GM23248 (cell line): Measurements from ENCODE around the gene PRSS50. TPM values are rescaled to one million over a fixed set of nuclear protein-coding genes. Genes with fewer than 3 reads are reported as not detected.
A peak's percentile ranks its signal among the peaks of the same experiment; 100 is the strongest.

Experiments used
- DNase-seq: peaks from one replicate; pipeline ENCODE4 v3.0.0-alpha.2; 2015
- H2AFZ ChIP-seq: fragments of 200-600 bp; sonication (generic); 2 replicates; pipeline ENCODE4 v1.6.1; 2016; ENCODE audit warnings: antibody characterized with exemption
- H3F3A ChIP-seq: fragments of 200-600 bp; sonication (generic); 2 replicates; pipeline ENCODE4 v1.6.1; 2016; ENCODE audit warnings: mild to moderate bottlenecking, antibody characterized with exemption, mixed run types; ENCODE audit not compliant: insufficient read depth
- H3K27ac ChIP-seq: fragments of 200-600 bp; sonication (generic); 2 replicates; pipeline ENCODE4 v1.5.1; 2016; ENCODE audit warnings: mild to moderate bottlenecking
- H3K27me3 ChIP-seq: fragments of 200-600 bp; sonication (generic); replicated peaks from 2 replicates; pipeline ENCODE4 v1.6.1; 2016; ENCODE audit warnings: mild to moderate bottlenecking; ENCODE audit not compliant: insufficient read depth
- H3K36me3 ChIP-seq: fragments of 200-600 bp; sonication (generic); 2 replicates; pipeline ENCODE4 v1.6.1; 2016; ENCODE audit warnings: low read depth, mild to moderate bottlenecking
- H3K4me1 ChIP-seq: fragments of 200-600 bp; sonication (generic); 2 replicates; pipeline ENCODE4 v1.6.1; 2016; ENCODE audit warnings: mild to moderate bottlenecking; ENCODE audit not compliant: insufficient read depth
- H3K4me2 ChIP-seq: fragments of 200-600 bp; sonication (generic); one replicate; pipeline ENCODE4 v1.6.1; 2016; ENCODE audit warnings: mild to moderate bottlenecking; ENCODE audit not compliant: unreplicated experiment
- H3K4me3 ChIP-seq: fragments of 200-600 bp; sonication (generic); 2 replicates; pipeline ENCODE4 v1.5.1; 2016; ENCODE audit warnings: mild to moderate bottlenecking
- H3K79me2 ChIP-seq: fragments of 200-600 bp; sonication (generic); 2 replicates; pipeline ENCODE4 v1.6.1; 2016; ENCODE audit warnings: mild to moderate bottlenecking; ENCODE audit not compliant: insufficient read depth
- H3K9ac ChIP-seq: fragments of 200-600 bp; sonication (generic); 2 replicates; pipeline ENCODE4 v1.6.1; 2016; ENCODE audit warnings: mild to moderate bottlenecking
- H3K9me2 ChIP-seq: fragments of 200-600 bp; sonication (generic); 2 replicates; pipeline ENCODE4 v1.6.1; 2016; ENCODE audit warnings: mixed run types, mild to moderate bottlenecking, moderate library complexity; ENCODE audit not compliant: insufficient read depth
- H3K9me3 ChIP-seq: fragments of 200-600 bp; sonication (generic); one replicate; pipeline ENCODE4 v1.6.1; 2017; ENCODE audit warnings: low read depth
- H4K20me1 ChIP-seq: fragments of 200-600 bp; sonication (generic); 2 replicates; pipeline ENCODE4 v1.6.0; 2016; ENCODE audit not compliant: insufficient read depth
- EZH2 ChIP-seq: fragments of 200-600 bp; sonication (generic); IDR thresholded peaks from 2 replicates; pipeline ENCODE4 v1.6.1; 2018; ENCODE audit warnings: antibody characterized with exemption, mild to moderate bottlenecking; ENCODE audit not compliant: insufficient read depth, poor library complexity, severe bottlenecking
- EZH2phosphoT487 ChIP-seq: fragments of 200-600 bp; sonication (generic); IDR thresholded peaks from 2 replicates; pipeline ENCODE4 v1.6.1; 2018; ENCODE audit warnings: antibody characterized with exemption, moderate library complexity, mild to moderate bottlenecking, low read depth; ENCODE audit not compliant: insufficient read depth
- WGBS, 2 experiments: methylation state at CpG; one replicate each; pipeline ENCODE4 v1.1.6; 2015 to 2017; ENCODE audit warnings: low lambda C conversion rate in 2 of 2, low coverage in 1 of 2; ENCODE audit errors: missing lambda C conversion rate in 2 of 2; 5-methylcytosine and 5-hydroxymethylcytosine counted together
- in situ Hi-C: fragments of 300-500 bp; cut with MboI; formaldehyde crosslinking; loops from 2 replicates; pipeline ENCODE4 v1.15.0; 2020
- polyA plus RNA-seq: library from polyadenylated mRNA; unstranded; fragments of >200 nt; fragmentation: Nextera tagmentation; extraction: Ambion mirVana; gene quantifications from 2 replicates; pipeline ENCODE4 v1.2.1, GENCODE V29; 2016
- small RNA-seq: library from RNA; depleted of rRNA; stranded (forward); fragments of <200 nt; gene quantifications from one replicate; pipeline ENCODE3, GENCODE V24; 2014; ENCODE audit warnings: low read depth, low replicate concordance
- total RNA-seq: library from RNA; depleted of rRNA; stranded (reverse); fragments of >200 nt; shearing (Covaris generic); gene quantifications from 2 replicates; pipeline ENCODE4 v1.2.3, GENCODE V29; 2014; rRNA removed

The PRSS50 gene
- total and polyA plus RNA-seq, 2 experiments from 2014 or later: not detected

GRCh38 chr3:46662771-46663551 is 54.7 kb downstream of the PRSS50 start:
- H2AFZ ChIP-seq: no peak overlapping the region
- no peaks in the 10 kb centered on the region for H3K27me3 ChIP-seq
- H3K27ac ChIP-seq: no peak overlapping the region
- H3K36me3 ChIP-seq: no peaks in the 10 kb centered on the region
- no peaks in the 10 kb centered on the region for H3K79me2 ChIP-seq
- H3K9ac ChIP-seq: no peak overlapping the region
- no peaks in the 10 kb centered on the region for H3F3A ChIP-seq
- no peak for TF ChIP-seq EZH2phosphoT487
- TF ChIP-seq EZH2: no peak
- peak overlapping the region; percentile 27 for H3K4me2 ChIP-seq
- peak; percentile 81 for DNase-seq
- WGBS, 2 experiments: 37 to 38% methylated on average over 17 of the region's 17 CpGs
- in situ Hi-C loops: no loop called here
- no peaks in the 10 kb centered on the region for H3K9me2 ChIP-seq
- H3K4me1 ChIP-seq: peaks cover 4% of the 10 kb centered on the region; the same call in 1 of the 2 replicates
- no peak overlapping the region for H3K4me3 ChIP-seq
- H4K20me1 ChIP-seq: no peaks in the 10 kb centered on the region
- no peaks in the 10 kb centered on the region for H3K9me3 ChIP-seq

Small RNAs within 50 kb of the gene (small RNA-seq; reads per million reads assigned to genes)
- gene PRSS45: not detected

Other genes starting within 250 kb of the PRSS50 start
- gene RTP3, start 219.9 kb downstream of the PRSS50 start, total RNA-seq: not detected in 2 replicates
- gene RTP3, start 219.9 kb downstream of the PRSS50 start, polyA plus RNA-seq: not detected in 2 replicates
- gene LRRC2, start 151.6 kb downstream of the PRSS50 start, total RNA-seq: 10.6 and 10.8 TPM in 2 replicates
- gene LRRC2, start 151.6 kb downstream of the PRSS50 start, polyA plus RNA-seq: 16.7 and 17.7 TPM in 2 replicates
- gene FAM240A, start 105.3 kb downstream of the PRSS50 start, total RNA-seq: not detected in 2 replicates
- gene FAM240A, start 105.3 kb downstream of the PRSS50 start, polyA plus RNA-seq: not detected in 2 replicates
- 3.1 and 3.4 TPM in 2 replicates for gene ALS2CL, start 24.2 kb downstream of the PRSS50 start, total RNA-seq
- 1.2 and 2.0 TPM in 2 replicates for gene ALS2CL, start 24.2 kb downstream of the PRSS50 start, polyA plus RNA-seq
- 0.11 TPM in 1 of 2 replicates, not detected in the other for gene TMIE, start 16.5 kb downstream of the PRSS50 start, total RNA-seq
- 0.19 TPM in 1 of 2 replicates, not detected in the other for gene TMIE, start 16.5 kb downstream of the PRSS50 start, polyA plus RNA-seq
- not detected in 2 replicates for gene MYL3, start 145.6 kb upstream of the PRSS50 start, total RNA-seq
- gene MYL3, start 145.6 kb upstream of the PRSS50 start, polyA plus RNA-seq: 0.68 TPM in 1 of 2 replicates, not detected in the other
- 1.3 TPM in 1 of 2 replicates, not detected in the other for gene PTH1R, start 159.9 kb upstream of the PRSS50 start, total RNA-seq
- 0.37 and 0.60 TPM in 2 replicates for gene PTH1R, start 159.9 kb upstream of the PRSS50 start, polyA plus RNA-seq